Measurements from ENCODE around the gene TUBA4B.

- TF ChIP-seq EZH2 (IDR thresholded peaks at IDR 0.05), result no peak
- no peak for TF ChIP-seq POLR2AphosphoS5 (IDR thresholded peaks at IDR 0.05; ENCODE audit: borderline replicate concordance, low read depth, low read length)
- no peak for TF ChIP-seq FOXP2 (optimal IDR thresholded peaks at IDR 0.05; ENCODE audit: control extremely low read depth, extremely low read length, insufficient read depth)
These were observed 47.0 kb downstream of the TUBA4B start for GRCh38 chr2:219300022-219300421.
